Measurements from ENCODE around the gene HDGF.

HDGF gene

DNA sequence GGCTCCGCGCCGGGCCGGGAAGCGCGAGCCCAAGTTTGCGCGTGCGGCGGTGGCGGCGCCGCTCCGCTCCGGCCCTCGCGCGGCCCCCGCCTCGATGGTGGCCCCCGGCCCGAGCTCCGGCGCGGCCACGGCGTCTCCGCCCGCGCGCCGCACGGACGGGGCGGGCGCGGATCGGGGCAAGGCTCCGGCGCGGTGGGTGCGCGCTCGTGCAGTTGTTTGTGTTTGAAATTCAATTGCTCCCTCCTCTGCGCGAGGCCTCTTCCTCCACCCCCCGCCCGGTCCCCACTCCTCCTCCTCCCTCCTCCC lies at the start of gene HDGF:
Gene HDGF (minus strand): TSS at position 225 of the 306 bp plus-strand sequence. CDS start 246 bp downstream, outside the sequence.
- no peak for DNase-seq

DNA sequence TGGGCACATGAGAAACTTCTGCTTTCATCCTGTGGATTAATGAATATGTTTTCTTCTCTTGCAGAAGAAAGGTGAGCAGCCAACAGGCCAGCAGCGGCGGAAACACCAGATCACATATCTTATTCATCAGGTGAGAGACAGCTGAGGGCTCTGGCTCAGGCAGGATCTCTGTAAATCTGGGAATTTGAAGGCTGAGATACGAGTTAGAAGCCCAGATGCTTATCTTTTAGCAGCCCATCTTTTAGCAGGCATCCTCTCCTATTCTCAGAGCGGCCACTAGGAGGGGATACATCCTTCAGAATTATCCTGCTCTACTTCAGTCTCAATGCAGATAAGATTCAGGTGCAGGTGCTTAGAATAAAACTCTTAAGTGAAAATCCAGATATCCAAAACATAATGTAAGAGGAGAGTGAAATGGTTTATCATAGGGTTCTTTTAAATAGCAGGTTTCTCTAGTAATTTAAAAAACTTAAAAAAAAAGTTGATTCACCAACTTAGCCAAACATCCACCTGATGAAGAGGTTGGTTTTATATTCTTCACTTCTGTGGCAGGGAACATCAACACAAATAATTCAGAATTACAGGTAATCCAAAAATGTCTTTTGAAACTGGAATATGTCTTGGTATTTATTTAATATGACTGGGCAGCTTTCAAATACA lies 45.9 kb upstream of the HDGF start:
- peak; percentile 87 for DNase-seq

DNA sequence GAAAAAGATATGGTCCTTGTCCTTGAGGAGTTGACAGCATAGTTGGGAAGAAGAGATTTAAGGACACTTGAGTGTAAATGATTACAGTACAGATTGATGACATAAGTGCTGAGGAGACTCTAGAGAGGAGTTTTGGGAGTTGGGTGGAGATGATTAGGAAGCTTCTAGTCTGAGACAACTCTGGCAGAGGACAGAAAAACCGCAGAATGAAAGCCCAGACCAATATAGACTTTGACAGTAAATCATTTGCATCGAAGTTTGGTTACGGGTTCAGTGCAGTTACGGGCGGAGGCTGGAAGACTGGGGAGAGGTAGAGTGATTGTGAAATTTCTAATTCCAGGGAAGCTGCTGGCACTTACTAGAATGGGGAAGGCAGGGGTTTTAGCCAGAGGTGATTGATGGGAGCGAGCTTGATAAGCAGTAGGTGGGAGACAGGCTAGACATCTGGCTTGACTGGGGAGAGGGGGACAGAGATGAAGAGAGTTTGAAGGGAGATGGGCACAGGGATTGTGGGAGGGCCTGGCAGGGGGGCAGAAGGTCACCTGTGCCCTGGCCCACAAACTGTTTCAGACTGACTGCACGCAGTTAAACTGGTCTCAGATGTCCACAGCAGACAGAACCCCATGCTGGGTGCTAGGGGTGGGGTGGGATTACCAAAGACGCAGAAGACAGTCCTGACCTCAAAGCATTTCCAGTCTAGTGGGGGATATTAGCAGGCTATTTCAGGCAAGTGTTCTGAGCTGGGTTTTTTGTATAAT lies 45.0 kb upstream of the HDGF start:
- DNase-seq: peak; percentile 29

DNA sequence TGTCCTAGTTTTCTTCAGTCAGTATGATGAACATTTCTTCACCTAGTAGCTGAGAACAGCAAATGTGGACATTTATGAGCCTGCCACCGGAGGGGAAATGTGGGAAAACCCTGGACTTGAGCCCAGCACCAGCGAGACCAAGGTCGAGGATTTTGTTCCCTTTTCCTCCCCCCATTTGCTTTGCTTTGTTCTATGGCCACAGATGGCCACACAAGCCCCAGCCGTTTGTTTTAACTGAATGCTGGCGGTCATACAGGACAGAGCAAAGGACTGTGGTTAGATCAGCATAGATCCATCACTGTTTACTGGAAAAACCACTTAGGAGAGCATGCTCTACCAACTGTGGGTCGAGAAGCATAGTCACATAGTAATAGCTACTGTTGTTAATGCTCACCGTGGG lies 44.3 kb upstream of the HDGF start:
- no peak for DNase-seq

DNA sequence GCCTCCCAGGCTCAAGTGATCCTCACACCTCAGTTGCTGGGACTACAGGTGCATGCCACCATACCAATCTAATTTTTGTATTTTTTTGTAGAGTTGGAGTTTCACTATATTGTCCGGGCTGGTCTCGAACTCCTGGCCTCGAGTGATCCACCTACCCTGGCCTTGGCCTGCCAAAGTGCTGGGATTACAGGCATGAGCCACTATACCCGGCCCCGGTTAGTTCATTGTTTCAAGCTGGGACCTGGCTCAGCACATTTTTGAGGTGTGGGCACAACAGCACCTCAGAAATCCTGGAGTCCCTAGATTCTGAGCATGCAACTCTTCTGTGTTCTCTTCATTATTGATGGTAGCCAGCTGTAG lies 43.9 kb upstream of the HDGF start:
- DNase-seq: no peak

DNA sequence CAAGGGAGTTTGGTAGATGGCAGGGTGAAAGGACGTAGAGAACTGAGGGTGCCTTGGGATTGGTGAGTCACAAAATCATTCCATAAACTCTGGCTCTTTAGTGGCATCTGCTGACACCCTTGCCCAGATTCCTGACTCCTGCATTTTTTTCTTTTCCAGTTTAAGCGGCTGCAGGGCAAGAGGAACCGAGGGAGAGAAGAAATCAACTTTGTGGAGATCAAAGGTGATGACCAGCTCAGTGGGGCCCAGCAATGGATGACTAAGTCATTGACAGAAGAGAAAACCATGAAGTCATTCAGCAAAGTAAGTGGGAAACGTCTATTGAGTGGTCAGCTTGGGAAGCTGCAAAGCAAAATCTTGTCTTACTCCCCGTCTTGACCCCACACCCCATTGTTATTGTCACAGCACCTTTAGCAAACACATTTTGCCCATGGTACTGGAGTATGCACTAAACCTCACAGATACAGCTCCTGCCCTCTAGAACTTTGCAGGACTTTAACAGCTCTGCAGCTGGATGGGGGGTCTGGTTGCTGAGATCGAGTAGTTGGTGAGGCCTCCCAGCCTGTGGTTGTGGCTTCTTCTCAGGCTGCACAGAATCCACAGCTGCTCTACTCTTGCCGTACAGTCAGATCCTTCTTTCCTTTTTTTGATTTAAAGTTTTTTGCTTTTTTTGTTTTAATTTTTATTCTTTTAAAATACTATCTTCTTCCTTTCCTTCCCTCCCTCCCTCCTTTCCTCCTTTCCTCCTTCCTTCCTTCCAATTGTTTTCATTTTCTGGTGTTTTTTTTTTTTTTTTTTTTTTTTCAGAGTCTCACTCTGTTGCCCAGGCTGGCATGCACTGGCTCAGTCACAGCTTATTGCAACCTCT lies 43.3 kb upstream of the HDGF start:
- no peak for DNase-seq

DNA sequence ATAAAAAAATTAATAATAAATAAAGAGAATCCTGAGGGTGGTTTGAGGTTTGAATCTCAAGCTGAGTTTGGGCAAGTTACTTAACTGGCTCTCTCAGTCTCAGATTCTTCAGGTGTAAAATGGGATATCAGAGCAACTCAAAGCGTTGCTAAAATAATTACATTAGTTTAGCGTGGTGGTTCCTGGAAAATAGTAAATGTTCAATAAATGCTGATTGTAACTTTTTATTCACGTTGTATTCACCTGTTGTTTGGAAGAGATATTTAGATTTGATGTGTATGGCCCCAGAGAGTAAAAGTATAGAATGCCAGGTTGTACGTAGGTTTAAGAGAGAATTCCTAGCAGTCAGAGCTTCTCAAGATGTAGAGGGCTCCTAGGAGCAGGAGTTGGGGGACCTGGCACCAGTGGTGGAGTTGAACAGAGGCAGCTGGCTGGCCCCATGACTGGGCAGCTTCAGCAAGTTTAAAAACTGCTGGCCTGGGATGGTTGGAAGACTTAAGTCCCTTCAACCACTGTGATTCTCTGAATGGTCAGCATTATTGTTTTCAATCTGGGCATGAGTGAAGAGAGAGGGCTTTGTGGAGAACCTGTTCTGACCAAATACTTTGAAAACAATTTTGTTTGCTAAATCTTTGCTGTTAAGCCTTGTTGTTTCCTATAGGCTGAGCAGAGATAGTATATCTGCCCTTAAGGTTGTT lies 38.3 kb upstream of the HDGF start:
- no peak for DNase-seq

DNA sequence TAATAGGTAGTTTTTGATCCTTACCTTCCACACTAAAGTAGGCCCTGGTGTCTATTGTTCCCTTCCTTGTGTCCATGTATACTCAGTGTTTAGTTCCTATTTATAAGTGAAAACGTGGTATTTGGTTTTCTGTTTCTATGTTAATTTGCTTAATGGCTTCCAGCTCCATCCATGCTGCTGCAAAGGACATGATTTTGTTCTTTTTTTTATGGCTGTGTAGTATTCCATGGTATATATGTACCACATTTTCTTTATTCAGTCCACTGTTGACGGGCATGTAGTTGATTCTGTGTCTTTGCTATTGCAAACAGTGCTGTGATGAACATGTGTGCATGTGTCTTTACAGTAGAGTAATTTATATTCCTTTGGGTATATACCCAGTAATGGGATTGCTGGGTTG lies 36.7 kb upstream of the HDGF start:
- no peak for DNase-seq

DNA sequence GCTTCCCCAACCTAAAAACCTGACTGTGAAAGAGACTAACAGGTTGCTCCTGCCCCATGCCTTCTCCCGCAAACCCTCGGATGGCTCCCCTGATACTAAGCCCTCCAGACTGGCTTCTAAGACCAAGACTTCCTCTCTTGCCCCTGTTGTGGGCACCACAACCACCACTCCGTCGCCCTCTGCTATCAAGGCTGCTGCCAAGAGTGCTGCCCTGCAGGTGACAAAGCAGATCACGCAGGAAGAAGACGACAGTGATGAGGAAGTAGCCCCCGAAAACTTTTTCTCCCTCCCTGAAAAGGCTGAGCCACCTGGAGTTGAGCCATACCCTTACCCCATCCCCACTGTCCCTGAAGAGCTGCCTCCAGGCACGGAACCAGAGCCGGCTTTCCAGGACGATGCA lies 35.2 kb upstream of the HDGF start:
- no peak for DNase-seq

DNA sequence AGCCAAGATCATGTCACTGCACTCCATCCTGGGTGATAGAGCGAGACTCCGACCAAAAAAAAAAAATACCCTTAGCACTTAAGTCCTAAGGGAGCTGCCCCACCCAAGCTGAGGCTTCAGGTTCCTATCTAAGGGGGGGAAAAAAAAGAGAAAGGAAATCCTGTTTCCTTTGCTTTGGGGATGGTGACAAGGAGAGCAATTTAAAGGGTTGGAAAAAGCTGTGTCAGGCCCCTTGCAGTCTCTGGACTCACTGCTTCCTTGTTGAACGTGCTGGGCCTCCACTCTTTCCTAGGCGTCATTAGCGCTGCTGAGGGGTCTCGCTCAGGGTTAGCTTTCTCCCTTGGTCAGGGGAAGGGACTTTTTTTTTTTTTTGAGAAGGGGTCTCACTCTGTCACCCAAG lies 34.0 kb upstream of the HDGF start:
- DNase-seq: no peak

DNA sequence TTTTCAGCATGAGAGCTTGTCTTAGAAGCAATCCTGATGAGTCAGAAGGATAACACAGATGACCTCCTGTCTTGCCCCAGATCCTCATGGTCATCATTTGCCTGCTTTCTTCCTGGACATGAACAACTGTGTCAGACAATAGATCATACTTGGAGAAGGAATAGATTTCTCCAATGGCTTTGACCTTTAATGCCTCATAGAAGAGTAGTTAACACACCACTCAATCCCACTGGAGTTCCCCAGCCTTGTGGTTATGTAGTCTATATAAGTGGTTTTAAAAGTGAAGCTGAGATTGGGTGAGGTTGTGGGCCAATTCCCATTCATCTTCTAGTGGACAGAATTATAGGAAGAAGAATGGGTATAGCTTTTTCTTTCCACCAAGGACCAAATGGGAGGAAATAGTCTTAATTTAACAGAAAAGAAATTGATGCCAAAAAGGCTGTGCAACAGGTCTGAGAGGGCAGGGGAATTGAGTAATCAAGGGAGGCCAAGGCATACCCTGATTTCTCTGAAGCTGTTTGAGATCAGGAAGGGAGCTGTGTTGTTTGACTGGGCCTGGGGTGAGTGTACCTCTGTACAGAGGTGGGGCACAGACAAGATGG lies 30.2 kb upstream of the HDGF start:
- DNase-seq: no peak

DNA sequence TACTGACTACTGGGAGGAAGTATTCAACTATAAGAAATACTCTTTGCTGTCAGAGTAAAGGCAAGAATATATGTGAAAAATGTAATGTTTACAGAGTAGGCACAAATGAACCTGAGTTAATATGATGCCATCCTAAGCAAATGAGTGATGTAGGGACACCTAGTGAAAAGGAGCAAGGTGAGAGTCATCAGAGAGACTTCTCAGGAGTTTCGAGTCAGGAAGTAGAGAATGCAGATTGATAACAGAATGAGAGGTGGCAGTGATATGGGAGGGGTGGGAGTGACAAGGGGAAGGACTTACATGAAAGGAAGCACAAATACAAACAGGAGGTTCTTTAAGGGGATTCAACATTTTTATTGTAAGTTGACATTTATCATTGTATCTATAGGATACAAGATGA lies 26.1 kb upstream of the HDGF start:
- DNase-seq: no peak

DNA sequence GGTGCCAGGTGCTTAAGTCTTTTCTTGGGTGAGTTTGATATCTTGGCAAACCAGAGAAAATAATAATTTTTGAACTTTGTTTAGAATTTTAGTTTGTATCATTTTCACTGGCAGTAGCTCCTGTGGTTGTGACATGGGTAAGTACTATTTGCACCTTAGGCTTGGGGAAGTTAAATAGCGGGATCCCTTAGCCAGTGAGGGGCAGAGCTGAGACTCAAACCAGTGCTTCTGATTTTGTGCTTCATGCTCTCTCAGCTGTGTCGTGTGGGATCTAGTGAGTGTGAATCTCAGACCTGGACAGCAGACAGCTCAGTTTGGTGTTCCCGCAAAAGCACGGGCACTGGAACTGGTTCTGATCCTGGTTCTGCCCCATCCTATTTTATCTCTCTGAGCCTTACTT lies 25.5 kb upstream of the HDGF start:
- no peak for DNase-seq

DNA sequence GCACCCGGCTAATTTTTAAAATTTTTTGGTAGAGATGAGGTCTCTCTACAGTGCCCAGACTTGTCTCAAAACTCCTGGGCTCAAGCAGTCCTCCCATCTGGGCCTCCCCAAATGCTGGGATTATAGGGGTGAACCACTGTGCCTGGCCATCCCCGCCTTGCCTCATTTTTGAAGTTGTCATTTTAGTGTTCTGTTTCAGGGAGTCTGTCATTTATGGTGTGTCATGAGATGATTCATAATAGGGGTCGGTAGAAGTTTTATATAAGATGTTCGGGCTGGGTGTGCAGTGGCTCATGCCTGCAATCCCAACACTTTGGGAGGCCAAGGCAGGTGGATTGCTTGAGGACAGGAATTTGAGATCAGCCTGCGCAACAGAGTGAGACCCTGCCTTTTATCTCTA lies 24.3 kb upstream of the HDGF start:
- no peak for DNase-seq

DNA sequence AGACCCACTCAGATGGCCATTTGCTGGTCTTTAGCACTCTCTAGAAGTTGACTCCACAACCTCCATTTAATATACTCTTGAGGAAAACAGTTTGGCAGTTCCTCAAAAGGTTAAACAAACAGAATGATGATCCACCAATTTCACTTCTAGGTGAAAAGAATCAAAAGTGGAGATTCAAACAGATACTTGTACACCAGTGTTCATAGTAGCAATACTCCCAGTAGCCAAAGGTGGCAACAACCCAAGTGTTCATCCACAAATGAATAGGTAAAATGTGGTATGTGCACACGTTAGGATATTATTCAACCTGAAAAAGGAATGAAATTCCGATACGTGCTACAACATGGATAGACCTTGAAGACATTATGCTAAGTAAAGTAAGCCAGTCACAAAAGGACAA lies 22.1 kb upstream of the HDGF start:
- DNase-seq: peak; percentile 28

DNA sequence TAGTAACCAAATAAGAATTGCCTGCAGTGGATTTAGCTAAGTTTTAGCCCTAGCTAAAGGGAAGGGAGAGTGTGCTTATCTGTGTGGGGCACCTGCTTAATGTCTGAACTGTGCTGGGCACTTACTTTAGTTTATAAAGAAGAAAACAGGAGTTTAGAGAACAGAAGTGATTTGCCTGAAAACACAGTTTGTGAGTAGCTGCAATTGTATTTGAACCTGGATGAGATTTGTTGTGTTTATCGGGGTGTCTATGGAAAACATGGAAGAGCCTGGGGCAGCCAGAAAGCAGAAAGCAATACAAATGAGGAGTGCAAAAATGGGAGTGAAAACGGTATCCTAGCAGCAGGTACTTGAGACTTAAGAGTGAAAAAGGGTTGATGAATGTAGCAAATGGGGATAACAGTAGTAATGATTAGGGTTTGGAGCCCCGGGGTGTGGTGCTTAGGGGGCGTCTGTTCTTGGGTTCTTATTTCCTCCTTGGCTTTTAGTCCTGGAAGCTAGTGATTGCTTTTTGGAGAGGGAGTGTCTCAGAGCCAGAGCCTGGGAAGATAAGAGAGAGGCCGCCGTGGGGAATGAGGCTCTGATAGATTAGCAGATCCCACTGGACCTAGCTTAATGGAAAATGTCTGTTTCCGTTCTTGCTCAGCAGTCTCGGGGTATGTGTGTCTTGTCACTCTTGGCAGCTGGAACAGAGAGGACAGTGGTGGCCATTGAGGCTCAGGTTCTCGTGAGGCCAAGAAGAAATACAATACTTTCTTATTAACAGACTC lies 21.4 kb upstream of the HDGF start:
- no peak for DNase-seq

DNA sequence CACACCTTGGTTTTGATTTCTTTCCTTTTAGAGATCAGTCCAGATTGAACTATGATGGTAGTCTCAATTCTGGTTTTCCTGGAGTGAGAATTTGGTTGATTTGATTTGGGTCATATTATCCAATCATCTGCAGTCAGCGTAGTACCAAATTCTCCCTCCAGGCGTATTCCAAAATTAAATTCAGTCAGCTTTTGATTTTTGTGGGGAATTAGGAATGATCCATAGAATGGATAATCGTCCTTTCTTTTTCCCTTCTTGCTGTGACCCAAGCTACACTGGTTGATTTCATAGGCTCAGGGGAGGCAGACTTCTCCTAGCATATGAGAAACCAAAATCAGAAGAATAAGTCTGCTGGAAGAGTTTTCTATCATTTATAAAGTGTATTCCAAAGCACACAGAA lies 20.7 kb upstream of the HDGF start:
- DNase-seq: no peak

DNA sequence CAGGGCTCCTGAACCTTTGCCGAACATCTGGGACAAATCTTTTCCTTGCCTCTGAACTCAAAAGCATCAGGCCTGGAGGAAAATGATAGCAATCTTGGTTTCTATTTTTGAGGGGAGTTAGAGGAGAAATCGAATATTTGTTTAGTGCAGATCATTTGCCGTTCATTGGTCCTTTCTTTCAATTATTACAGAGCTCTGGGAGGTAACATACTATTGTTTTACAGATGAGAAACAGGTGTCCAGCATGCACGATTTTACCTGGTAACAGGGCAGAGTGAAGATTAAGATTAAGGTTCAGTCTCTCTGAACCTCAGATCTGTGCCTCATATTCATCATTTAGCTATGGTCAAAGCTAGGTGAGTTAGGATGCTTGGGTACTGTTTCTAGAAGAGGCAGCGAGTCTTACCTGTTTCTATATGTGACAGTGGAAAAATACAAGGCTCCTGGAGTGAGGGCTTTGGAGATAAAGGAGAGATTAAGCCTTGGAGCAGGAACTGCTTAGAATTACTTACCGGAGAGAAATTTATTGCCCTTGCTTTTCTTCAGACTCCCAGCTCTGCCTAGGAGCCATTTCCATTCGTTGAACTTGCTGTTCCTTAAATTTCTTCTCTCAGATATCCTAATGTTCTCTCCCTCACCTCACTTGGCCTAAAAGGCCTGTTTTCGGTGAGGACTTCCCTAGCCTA lies 17.3 kb upstream of the HDGF start:
- DNase-seq: peak; percentile 59

DNA sequence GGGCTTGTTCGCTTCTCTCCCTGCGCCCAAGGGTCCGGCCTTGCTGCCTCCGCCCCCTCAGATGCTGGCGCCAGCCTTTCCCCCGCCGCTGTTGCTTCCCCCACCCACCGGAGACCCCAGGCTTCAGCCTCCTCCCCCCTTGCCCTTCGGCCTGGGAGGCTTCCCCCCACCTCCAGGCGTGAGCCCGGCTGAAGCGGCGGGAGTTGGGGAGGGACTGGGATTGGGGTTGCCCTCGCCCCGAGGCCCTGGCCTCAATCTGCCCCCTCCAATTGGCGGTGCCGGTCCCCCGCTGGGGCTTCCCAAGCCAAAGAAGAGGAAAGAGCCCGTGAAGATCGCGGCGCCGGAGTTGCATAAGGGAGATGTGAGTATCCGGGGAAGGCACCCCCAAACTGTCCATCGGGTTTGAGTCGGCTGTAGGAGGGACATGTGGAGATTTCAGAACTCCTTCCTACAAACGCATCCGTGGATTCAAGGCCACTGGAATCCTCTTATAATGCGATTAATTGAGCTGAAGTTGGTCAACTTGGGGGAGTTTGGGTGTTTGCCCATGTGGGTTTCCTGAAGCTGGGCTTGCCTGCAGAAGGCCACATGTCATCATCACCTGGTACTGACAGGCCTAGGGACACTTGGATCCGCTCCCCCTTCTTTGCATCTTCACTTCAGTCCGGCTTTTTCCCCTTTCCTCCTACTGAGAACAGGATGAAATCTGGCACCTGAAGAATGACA lies 16.6 kb upstream of the HDGF start:
- peak; percentile 73 for DNase-seq

DNA sequence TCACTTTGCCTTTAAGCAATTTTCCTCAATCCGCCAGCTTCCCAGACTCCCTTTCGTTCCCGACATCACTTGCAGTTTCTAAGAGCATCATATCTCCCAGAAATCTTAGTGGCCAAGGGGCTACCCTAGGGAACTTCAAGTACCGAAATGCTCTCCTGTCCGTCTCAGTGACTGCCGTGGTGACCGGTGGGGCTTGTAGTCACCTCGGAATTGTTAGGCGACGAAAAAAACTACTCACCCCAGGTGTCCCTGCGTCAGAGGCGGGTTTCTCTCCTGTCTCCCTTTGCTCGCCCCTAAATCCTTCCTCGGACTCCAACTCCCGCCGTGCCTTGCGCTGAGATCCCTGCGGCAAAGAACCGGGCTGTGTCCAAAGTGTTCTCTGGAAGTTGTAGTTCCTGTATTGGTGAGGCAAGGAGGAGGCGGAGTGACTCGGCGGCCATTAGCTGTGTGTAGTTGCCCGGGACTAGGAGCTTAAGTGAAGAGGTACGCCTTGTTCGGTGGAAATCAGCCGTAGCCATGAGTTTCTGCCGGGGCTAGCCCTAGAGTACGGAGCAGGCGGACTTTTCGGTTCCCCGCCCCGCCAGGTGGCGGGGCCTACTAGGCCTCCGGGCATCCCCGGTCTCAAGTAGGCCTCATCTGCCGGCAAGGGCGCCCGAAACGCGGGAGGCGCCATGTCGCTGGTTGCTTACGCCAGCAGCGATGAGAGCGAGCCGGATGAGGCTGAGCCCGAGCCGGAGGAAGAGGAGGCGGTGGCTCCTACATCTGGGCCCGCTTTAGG lies 15.8 kb upstream of the HDGF start, which contains the start of gene PRCC:
Gene PRCC (plus strand): TSS at position 435 of the 778 bp plus-strand sequence. CDS start 237 bp downstream, at position 672.
- peak; percentile 100 for DNase-seq
